Inflammatory macrophage treated with lipopolysaccharide for 4 hours (primary cell): Measurements from ENCODE around the gene GRM1.
A peak's percentile ranks its signal among the peaks of the same experiment; 100 is the strongest.

ENCODE experiments used
- DNase-seq: peaks from one replicate; pipeline ENCODE4 v3.0.0-alpha.2; 2020

Gene GRM1

DNA sequence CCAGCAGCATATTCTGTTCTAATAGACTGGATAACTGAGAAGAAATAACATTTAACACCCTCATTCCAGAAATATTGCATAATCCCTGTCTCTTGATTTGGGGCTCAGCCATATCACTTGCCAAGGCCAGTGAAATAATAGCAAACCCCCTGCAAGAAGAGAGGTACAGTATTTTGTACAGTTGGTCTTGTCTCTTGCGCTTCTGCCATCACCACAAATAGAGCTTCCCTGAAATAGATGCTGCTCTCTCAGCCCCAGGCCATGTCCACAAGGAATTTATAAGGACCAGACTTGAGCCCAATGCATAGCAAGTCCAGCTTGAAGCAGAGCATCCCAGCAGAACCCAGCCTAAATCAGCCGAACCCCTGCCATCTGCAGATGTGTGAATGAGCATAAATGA, 254.0 kb downstream of the GRM1 start:
- no peak for DNase-seq

DNA sequence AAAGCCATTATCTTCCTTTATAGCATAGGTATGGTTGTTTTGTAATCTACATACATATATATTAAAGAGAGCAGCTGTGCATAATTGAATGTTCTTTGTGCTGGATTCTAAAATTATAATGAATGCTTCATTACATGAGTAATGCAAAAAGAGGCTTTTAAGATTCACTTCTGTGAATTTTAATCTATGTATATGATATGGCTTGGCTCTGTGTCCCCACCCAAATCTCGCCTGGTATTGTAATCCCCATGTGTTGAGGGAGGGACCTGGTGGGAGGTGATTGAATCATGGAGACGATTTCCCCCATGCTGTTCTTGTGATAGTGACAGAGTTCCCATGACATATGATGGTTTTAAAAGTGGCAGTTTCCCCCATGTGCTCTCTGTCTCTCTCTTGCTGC, 255.4 kb downstream of the GRM1 start:
- no peak for DNase-seq

- no peak for DNase-seq
Observed at GRCh38 chr6:146286961-146287360, 258.1 kb downstream of the GRM1 start.

DNA sequence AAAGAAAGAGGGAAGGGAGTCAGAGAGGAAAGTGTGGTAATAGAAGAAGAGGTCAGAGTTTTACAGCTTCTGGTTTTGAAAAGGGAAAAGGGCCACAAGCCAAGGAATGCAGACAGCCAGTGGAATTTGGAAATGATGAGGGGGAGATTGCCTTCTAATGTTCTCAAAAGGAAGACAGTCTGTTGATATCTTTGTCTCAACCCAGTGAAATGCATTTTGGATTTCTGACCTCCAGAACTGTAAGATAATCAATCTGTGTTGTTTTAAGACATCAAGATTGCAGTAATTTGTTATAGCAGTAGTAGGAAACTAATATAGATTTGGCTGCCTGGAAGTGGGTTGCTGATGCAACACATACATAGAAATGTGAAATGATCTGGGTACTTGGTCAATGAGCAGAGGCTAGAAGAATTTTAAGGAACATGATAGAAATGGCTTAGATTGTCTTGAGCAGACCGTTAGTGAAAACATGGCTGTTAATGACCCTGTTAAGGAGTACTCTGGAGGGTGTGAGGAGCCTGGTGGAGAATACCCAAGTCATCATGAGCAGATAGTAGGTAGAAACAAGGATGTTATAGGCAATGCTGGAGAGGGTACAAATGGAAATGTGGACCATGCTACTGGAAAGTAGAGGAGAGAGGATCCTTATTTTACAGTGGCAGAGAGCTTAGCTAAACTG, 259.0 kb downstream of the GRM1 start:
- DNase-seq, result peak; percentile 13

DNA sequence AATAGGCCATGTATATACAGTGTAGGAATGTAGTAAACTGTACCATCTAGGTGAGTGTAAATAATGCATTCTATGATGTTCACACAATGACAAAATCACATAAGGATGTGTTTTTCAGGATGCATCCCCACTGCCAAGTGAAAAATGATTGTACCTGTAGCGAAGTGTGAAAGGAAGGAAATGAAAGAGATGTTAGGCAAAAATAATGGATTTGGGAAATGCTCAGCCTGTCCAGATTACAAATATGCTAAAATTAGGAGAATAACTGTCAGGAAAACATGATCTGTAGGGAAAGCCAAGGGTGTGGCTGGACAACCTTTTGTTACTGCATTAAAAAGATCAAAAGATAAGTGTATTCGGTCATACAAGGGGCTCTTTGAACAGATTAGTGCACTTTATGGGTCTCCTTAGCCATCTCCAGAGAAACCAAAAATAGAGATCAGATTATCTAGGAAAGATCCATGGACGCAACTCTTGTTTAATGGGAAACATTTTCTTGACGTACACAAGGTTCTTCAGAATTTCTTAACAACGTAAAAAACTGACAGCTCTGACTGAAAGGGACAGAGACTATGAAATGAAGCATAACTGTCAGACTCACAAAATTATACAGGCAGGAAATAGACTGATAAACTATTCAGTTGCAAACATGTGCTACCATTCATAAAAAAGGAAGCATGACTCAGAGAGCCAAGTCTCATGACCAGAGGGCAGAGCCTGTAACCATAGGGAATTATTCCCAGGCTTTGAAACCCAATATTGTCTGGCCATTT, 261.1 kb downstream of the GRM1 start:
- peak; percentile 91 for DNase-seq

- DNase-seq, result no peak
Observed at GRCh38 chr6:146290589-146290901, 261.7 kb downstream of the GRM1 start.

GRCh38 chr6:146292506-146292905, 263.6 kb downstream of the GRM1 start:
- no peak for DNase-seq

- peak; percentile 16 for DNase-seq
Observed at GRCh38 chr6:146295695-146296094, 266.8 kb downstream of the GRM1 start.

DNA sequence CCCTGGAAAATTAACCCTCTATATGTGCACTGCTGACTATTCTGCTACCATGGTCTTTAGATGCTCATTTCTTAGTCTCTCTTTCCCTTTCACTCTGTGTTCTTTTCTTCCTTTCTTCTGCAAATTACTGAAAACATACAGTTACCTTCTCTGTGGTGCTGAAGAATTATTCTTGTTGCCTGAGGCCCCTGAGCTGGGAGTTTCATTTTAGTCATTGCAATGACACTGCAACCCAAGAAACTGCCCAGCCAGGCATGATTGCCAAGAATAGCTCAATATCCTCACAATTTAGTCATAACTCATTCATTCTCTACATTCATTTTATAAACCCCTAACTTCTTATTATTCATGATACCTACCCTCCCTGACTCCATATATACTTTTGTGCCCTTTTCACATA, 269.0 kb downstream of the GRM1 start:
- DNase-seq, result no peak

GRCh38 chr6:146300521-146300920, 271.7 kb downstream of the GRM1 start:
- no peak for DNase-seq

- DNase-seq, result peak; percentile 54
Observed at GRCh38 chr6:146301764-146302163, 272.9 kb downstream of the GRM1 start.

- no peak for DNase-seq
Observed at GRCh38 chr6:146302994-146303393, 274.1 kb downstream of the GRM1 start.

GRCh38 chr6:146304181-146304580, 275.3 kb downstream of the GRM1 start:
- peak; percentile 81 for DNase-seq

GRCh38 chr6:146305092-146305491, 276.2 kb downstream of the GRM1 start:
- DNase-seq, result peak; percentile 86

DNA sequence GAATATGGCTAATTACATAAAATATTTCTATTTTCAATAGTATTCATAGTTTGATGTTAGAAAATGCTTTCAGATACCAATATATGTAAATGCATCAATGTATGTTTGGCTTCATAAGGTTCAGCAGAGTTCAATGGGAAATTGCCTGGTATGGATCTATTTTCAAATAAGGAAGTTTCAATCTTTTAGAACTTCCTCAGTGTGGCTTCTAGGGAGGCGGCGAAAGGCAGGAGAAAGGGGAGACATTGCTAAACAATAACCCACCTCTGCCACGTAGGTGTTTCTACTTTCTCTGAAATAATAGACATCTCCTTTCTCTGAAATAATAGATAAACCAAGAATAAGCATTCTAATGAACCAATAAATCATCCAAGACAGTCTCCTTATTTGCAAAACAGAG, 277.1 kb downstream of the GRM1 start:
- peak; percentile 28 for DNase-seq

- DNase-seq, result no peak
Observed at GRCh38 chr6:146310628-146311027, 281.8 kb downstream of the GRM1 start.

DNA sequence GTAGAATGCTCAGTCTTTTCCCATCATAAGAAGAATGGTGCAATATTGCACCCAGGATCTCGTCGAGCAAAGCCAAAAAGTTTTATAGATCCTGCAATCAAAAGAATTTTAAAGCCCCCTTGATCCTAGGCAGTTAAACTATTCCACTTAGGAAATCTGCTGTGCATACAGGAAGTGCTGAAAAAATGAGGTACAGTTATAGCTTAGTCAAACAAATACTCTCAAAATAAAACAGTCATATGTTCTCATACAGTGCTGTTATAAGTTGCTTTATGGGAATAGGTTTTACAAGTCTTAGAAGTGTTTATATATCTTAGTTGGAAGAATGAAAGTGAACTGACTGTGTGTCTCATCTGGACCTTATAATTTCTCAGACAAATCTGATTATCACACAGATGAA, 282.2 kb downstream of the GRM1 start:
- DNase-seq, result no peak

DNA sequence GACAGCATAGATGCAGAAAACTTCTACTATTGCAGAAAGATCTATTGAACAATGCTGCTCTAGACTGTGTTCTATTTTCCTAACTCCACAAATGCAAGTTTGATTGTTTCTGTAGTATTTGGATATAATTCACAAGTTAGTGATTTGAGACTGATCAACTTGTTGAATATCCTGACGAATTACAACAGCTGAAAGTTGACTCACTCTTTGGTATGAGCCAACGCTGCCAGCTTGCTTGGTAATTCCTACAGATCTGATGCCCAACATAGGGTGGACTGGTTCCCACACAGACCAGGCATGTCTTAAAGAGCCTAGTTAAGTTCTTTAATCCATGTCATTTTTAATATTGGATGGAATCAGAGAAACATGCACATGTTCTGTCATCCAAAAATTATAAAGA, 283.7 kb downstream of the GRM1 start:
- no peak for DNase-seq

DNA sequence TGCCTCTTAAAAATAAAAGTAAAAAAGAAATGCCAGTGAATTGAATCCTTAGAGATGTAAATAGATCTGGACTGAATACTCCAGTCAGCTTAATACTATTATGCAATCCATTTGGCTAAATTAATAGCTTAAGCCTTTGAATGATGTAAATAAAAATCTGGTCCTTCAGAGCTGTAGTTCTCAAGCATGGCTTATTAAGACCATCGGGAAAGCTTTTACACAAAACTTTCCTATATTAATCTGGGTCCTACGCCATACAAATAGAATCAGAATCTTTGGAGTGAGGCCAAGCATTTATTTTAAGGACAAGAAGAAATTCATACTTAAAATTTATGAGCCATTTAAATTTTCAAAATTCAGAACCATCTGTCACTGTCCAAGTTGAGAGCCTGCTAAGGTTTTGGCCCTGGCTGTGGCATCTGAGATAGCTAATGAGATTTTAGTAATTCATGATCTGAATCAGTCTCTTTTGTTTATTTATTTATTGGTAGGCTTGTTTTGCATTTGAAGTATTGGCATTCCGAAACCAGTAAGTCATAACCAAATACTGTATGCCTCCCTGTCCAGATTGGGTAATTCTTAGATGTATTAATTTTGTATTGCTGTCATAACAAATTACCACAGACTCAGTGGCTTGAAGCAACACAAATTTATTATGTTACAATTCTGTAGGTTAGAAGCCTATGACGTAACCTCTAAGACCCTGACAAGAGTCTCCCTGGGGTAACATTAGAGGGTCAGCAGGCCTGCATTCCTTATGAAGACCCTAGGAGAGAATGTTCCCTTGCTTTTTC, 286.7 kb downstream of the GRM1 start:
- no peak for DNase-seq

- DNase-seq, result no peak
Observed at GRCh38 chr6:146316175-146316495, 287.3 kb downstream of the GRM1 start.

GRCh38 chr6:146331013-146331412, 302.2 kb downstream of the GRM1 start:
- no peak for DNase-seq

GRCh38 chr6:146335336-146335735, 306.5 kb downstream of the GRM1 start:
- peak; percentile 51 for DNase-seq

DNA sequence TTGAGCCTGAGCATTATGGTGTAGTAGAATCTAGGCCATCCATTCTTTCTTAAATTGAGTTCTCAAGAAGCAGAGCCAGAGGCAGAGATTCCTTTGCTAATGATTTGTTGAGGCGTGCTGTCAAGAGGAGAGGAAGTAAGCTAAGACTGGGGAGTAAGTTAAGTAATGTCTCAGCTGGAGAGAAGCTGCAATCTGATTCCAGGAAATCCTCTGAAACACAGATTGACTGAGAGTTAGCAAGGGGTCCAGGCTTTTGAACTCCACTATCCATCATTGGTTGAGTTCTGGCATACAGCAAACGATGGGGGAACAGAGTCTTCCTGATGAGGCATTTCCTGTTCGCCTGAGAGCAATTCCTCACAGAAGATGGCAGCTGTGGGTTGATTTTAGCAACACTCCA, 307.3 kb downstream of the GRM1 start:
- peak; percentile 61 for DNase-seq

- DNase-seq, result no peak
Observed at GRCh38 chr6:146337376-146337775, 308.5 kb downstream of the GRM1 start.
